HepG2 (cell line): ENCODE data around the gene CAB39.

ENCODE experiments used
- CENPX ChIP-seq: sonication (generic); formaldehyde crosslinking; IDR thresholded peaks from 2 replicates; pipeline ENCODE4 v1.9.0; 2021; ENCODE audit warnings: mild to moderate bottlenecking, missing genetic modification reagents, moderate library complexity
- NR3C1 ChIP-seq: sonication (generic); formaldehyde crosslinking; IDR thresholded peaks from 2 replicates; pipeline ENCODE4 v1.4.0; 2020; ENCODE audit warnings: missing genetic modification reagents

GRCh38 chr2:230678451-230678850, 34.2 kb upstream of the CAB39 start:
- TF ChIP-seq CENPX (CRISPR knock-in tag): no peak
- TF ChIP-seq NR3C1 (CRISPR knock-in tag): no peak
